ENCODE data around the gene AMN1.
"Not testable (repeated sequence)": the region's sequence is repeated elsewhere in the genome, so short reads cannot be mapped to it uniquely, and the experiment has no call there.

The AMN1 gene

GRCh38 chr12:31728917-31729640 is at the start of gene AMN1:
Gene AMN1, minus strand, starts transcription at chr12:31729021. Its CDS starts 13 bp downstream, at chr12:31729008.
- peak; percentile 99 for DNase-seq (ENCODE audit: low spot score)

- no peak for DNase-seq (ENCODE audit: low spot score)
Measured at GRCh38 chr12:31773867-31774266, 45.0 kb upstream of the AMN1 start.

DNA sequence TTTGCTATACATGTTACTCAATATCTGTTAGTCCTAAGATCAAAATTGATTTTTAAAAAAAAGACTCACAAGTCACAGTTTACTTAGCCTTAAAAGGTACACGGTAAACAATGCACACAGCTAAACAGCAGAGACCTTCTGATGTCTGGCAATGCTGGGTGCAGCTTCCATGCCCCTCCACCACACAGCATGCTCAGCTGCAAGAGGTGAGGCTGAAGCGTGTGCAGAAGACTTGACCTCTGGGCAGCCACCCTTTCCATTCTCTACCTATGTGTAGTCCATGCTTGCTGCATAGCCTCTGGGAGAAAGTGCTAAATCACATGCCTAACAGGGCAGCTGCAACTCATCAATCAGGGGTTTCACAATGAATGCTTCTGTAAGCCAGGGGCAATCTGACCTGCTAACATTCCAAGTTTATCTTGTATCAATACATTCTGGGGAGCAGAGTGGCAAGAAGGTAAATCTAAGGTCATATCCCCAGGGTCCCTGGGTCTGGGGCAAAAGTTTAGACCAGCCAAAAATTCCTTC is 44.5 kb upstream of the AMN1 start:
- no peak for DNase-seq (ENCODE audit: low spot score)

GRCh38 chr12:31772685-31773222 is 43.9 kb upstream of the AMN1 start:
- DNase-seq (ENCODE audit: low spot score), result no peak

DNA sequence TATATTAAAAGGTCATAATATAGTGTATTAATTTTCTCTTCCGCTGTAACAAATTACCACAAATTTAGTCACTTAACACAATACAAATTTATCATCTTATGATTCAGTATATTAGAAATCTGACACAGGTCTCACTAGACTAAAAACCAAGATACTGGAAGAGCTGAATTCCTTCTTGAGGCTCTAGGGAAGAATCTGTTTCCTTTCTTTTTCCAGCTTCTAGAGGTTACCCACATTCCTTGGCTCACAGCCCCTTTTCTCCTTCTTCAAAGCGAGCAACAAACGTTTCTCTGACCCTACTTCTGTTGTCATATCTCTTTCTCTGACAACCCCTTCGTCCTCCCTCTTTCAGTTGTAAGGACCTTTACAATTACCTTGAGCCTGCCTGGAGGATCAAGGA is 43.4 kb upstream of the AMN1 start:
- DNase-seq (ENCODE audit: low spot score), result no peak

DNA sequence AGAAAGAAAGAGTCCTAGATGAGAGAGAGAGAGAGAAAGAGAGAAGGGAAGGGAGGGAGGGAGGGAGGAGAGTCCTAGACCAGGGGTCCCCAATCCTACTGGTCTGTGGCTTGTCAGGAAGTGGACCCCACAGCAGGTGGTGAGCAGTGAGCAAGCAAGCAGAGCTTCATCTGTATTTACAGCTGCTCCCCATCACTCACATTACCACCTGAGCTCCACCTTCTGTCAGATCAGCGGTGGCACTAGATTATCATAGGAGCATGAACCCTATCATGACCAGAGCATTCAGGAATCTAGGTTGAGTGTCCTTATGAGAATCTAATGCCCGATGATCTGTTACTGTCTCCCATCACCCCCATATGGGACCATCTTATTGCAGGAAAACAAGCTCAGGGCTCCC is 39.2 kb upstream of the AMN1 start:
- no peak for DNase-seq (ENCODE audit: low spot score)

DNA sequence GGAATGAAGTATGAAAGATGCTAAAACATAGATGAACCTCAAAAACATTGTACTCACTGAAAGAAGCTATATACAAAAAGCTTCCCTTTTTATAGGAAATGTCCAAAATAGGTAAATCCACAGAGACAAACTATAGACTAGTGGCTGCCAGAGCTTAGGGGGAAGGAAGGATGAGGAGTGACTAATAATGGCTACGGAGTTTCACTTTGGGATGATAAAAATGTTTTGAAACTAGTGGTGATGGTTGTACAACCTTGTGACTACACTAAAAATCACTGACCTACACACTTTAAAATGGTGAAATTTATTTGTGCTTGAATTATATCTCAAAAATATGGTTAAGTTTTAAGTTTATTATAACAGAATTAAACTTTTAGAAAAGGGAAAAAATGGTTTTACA is 37.1 kb upstream of the AMN1 start:
- DNase-seq (ENCODE audit: low spot score), result no peak

DNA sequence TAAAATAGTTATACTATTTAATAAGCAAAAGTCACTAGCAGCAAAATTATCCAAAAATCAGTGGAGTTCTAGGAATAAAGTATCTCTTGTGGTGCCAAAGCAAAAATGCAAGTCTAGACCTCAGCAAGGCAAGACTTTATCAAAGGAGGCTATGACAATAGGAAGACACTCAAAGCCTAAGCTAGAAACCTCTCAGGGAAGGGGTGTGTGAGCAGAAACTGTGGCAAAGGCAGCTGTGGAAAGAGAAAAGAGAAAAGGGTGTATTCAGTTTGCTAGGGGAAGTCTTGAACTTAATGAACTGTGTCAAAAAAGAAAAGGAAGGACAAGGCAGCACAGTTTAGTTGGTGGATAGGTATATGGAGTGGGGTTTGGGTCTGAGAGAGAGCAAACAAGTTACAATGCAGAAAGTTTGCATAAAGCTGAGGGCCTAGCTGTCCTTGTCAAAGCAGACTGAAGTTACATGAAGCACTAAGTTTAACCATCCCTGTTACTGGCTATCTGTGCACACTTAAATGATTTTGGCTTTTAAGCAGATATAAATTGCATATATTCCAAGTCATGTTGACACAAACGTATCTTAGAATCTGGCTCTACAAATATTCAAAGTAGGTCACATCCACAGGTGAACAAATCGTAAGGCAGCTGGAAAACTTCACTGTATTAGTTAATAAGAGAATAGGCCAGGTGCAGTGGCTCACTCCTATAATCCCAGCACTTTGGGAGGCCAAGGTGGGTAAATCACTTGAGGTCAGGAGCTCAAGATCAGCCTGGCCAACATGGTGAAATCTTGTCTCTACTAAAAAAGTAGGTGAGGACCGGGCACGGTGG is 31.0 kb upstream of the AMN1 start:
- no peak for DNase-seq (ENCODE audit: low spot score)

DNA sequence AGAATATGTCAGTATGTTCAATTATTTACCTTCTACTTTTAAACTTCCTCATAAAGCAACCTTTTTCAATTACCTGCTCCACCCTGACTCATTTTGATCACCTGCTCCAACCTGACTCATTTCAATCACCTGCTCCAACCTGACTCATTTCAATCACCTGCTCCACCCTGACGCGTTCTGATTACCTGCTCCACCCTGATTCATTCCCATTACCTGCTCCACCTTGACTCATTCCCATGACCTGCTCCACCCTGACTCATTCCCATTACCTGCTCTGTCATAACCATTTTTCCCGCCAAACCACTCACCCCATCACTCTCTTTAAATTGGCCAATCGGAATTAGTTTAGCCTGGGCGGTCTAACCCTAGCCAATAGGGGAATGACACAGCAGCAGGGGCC is 29.5 kb upstream of the AMN1 start:
- not testable (repeated sequence) for DNase-seq (ENCODE audit: low spot score)

- DNase-seq (ENCODE audit: low spot score), result no peak
Measured at GRCh38 chr12:31756977-31757420, 28.2 kb upstream of the AMN1 start.

DNA sequence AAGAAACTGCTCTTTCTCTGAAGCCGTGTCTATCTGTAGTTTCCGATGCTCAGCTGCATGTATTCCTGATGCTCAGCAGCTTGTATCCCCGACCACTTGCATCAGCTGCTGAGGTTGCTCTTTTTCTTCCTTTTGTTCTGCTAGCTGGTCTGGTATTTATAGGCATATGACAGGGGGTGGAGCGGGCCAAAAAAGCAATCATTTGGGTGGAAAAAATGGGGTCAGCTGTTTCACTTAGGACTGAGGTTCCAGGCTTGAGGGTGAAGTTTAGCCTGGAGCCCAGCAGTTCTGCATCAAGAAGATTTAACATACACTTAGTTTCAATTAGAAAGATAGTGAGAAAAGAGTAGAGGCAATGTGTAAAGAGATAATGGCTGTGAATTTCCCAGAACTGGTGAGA is 23.6 kb upstream of the AMN1 start:
- no peak for DNase-seq (ENCODE audit: low spot score)

GRCh38 chr12:31751085-31751484 is 22.3 kb upstream of the AMN1 start:
- no peak for DNase-seq (ENCODE audit: low spot score)

DNA sequence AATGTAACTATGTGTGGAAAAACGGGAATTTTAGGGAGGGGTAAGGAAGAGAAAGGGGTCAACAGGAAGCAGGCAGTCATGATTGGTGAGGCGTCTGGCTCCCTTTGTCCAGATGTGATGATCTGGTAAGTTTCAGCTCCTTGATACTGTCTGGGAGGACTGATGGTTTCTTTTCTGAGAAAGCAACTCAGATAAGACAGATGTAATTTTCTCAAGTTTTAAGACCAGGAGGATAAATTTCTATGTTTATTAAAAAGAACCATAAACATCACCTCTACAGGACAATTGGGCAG is 21.9 kb upstream of the AMN1 start:
- DNase-seq (ENCODE audit: low spot score), result no peak

DNA sequence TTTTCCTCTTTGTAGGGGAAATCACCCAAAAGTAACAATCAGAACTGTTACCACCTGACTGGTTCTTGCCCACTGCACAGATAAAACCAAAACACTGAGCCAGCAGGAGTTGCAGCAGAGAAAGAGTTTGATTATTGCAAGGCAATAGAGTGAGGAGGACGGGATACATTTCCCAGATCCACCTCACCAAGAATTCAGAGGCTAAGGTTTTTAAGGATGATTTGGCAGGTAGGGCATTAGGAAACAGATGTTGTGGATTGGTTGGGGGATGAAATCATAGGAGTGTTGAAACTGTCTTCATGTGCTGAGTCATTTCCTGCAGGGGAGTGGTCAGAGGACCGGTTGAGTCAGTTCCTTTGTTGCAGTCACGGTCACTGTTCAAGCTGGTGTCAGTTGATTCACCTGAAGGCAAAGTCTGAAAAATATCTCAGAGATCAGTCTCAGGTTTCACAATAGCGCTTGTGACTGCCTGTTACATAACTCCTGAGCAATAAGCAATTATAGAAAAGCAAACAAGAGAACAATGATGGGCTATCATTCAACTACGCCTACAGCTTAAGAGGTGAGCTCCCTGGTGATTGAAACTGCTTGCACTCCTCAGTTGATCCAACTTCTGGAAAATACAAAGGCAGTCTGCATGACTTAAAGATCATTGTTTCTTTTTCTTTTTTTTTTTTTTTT is 20.3 kb upstream of the AMN1 start:
- no peak for DNase-seq (ENCODE audit: low spot score)

GRCh38 chr12:31745242-31745641 is 16.4 kb upstream of the AMN1 start:
- no peak for DNase-seq (ENCODE audit: low spot score)

GRCh38 chr12:31744363-31744762 is 15.5 kb upstream of the AMN1 start:
- not testable (repeated sequence) for DNase-seq (ENCODE audit: low spot score)

GRCh38 chr12:31742891-31743290 is 14.1 kb upstream of the AMN1 start:
- no peak for DNase-seq (ENCODE audit: low spot score)

DNA sequence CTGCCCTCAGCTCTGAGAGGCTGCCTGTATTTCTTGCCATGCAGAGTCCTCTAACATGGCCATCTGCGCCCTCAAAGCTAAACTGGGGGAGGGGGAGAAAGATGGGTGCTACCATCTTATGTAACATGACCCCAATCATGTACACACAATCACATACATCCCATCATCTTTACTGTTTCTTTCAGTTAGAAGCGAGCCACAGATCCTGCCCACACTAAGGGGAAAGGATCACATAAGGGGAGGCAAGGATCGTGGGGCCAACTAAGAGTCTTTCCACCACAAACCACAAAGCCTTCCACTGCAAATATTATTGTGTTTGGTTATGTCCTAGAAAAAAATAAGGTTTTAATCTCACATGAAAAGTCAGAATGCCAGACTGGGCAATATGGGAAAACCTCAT is 11.8 kb upstream of the AMN1 start:
- DNase-seq (ENCODE audit: low spot score), result no peak

DNA sequence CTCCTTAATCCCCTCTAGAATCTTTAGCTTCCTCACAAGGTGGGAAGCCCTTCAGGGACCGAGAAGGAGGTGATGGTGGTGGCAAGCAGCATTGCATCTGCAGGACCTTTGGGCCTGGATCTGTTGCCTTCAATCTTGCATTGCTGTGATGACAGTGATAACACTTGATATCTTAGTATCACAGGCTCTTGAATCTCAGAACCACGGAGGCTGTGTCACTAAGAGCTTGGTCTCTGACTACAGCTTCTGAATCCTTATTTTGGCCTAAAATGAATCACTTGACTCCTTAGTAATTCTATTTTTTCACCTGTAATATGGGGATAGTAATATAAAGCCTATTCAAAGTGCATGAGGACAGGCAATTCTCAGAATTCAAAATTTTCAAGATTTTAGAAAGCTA is 8.9 kb upstream of the AMN1 start:
- no peak for DNase-seq (ENCODE audit: low spot score)

- no peak for DNase-seq (ENCODE audit: low spot score)
Measured at GRCh38 chr12:31737345-31737744, 8.5 kb upstream of the AMN1 start.

- DNase-seq (ENCODE audit: low spot score), result no peak
Measured at GRCh38 chr12:31736472-31736871, 7.7 kb upstream of the AMN1 start.
